ENCODE results near the gene THEMIS2.
"Not testable (repeated sequence)": the region's sequence is repeated elsewhere in the genome, so short reads cannot be mapped to it uniquely, and the experiment has no call there.

THEMIS2 gene

DNA sequence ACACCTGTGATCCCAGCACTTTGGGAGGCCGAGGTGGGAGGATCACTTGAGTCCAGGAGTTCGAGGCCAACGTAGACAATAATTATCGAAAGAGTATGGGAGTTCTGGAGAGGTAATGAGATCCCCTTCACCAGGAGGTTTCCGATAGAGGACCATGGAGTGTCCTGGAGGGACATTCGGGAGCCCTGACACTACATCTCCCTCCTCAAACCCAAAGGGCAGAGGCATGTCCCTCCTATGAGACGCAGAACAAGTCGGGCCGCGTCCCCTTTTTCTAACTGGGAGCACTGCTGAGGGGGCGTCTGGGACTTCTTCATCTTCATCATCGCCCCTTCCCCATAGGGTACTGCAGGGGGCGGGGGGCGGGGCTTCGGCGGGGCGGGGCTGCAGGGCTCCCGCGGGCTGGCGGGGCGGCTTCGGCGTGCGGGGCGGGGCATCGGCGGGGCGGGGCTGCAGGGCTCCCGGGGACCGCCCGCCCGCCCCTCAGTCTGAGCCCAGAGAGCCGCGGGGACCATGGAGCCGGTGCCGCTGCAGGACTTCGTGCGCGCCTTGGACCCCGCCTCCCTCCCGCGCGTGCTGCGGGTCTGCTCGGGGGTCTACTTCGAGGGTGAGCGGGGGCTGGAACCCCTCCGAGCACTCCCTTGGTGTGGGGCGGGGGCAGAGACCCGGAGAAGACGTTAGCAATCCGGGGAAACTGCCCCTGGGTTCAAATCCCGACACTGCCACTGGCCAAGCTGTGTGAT is at the start of gene THEMIS2:
Gene THEMIS2, plus strand, starts transcription at position 486 of the 743 bp plus-strand sequence. Its CDS starts 28 bp downstream, at position 514.
- peak in 1 of 2 experiments; percentile 71 for DNase-seq

DNA sequence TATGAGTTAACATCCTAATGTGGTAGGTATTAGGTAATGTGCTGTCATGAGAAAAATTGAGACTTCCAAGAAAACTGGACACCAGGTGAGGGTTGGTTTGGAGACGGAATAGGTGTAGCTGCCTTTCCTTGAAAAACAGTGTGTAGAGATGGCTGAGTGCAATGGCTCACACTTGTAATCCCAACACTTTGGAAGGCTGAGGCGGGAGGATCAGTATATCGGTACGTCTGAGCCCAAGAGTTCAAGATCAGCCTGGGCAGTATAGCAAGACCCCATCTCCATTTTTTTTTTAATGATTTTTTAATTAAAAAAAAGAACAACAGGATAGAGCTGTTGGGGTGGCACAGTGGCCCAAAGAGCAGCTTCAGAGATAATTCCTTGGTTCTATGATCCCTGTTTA is 48.6 kb upstream of the THEMIS2 start:
- DNase-seq: no peak

DNA sequence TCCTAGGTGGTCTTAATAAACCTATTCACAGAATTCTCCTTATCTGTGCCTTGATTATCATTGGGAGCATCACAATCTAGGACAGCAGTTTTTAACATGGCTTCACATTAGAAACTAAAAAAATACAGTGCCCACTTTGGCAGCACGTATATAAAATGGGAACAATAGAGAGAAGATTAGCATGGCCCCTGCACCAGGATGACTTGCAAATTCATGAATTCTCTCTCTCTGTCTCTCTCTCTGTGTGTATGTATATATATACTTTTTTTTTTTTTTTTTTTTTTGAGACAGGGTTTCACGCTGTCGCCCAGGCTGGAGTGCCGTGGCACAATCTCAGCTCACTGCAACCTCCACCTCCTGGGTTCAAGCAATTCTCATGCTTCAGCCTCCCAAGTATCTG is 47.9 kb upstream of the THEMIS2 start:
- no peak for DNase-seq

DNA sequence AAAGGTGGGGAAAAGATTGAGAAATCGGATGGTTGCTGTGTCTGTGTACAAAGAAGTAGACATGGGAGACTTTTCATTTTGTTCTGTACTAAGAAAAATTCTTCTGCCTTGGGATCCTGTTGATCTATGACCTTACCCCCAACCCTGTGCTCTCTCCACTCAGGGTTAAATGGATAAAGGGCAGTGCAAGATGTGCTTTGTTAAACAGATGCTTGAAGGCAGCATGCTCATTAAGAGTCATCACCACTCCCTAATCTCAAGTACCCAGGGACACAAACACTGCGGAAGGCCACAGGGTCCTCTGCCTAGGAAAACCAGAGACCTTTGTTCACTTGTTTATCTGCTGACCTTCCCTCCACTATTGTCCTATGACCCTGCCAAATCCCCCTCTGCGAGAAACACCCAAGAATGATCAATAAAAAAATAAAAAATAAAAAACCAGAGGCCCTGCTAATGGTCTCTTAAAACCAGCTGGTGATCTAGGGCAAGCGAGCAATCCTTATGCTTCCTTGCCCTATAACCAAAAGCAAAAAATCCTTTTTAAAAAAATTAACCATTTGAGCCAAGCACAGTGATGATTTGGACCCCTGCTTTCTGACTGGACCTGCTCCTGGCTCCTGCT is 42.9 kb upstream of the THEMIS2 start:
- not testable (repeated sequence) for DNase-seq

DNA sequence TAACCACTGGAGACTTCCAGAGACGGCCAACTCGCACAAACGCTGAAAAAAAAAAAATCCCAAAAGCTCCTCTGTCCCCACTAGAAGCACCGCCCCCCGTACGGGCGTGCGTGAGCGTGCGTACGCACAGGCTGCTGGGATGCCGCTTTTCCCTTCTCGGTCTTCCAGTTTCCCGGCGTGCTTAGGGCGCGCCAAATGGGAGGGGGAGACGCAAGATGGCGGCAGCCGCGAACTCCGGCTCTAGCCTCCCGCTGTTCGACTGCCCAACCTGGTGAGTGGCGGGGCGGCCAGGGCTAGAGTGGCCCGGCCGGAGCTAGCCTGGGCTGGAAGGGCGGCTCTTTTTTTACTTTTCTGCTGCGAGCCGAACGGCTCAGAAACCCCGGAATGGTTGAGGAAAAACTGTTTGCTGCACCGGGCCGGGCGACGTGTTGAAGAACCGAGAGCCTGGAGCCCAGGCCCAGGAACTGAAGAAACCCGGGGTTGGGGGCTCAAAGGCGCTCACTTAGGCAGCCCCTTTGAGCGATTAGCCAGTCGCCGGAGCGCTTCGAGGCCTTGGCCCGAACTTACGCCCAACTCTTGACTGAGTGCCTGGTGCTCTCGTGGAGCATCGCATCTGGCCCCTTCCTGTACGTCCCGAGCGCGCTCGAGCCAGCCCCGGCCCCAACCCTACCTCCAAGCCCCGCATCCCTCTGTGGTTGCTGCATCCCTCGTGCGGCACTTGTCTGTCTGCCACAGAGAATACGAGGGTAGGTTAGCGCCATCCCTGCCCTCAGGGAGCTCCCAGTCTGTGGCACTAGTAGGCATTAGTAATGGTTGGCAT is 41.5 kb upstream of the THEMIS2 start, which contains the start of gene PPP1R8:
Gene PPP1R8, plus strand, starts transcription at position 162 of the 820 bp plus-strand sequence. Its CDS starts 54 bp downstream, at position 216.
- peak; percentile 93 to 98 for DNase-seq

DNA sequence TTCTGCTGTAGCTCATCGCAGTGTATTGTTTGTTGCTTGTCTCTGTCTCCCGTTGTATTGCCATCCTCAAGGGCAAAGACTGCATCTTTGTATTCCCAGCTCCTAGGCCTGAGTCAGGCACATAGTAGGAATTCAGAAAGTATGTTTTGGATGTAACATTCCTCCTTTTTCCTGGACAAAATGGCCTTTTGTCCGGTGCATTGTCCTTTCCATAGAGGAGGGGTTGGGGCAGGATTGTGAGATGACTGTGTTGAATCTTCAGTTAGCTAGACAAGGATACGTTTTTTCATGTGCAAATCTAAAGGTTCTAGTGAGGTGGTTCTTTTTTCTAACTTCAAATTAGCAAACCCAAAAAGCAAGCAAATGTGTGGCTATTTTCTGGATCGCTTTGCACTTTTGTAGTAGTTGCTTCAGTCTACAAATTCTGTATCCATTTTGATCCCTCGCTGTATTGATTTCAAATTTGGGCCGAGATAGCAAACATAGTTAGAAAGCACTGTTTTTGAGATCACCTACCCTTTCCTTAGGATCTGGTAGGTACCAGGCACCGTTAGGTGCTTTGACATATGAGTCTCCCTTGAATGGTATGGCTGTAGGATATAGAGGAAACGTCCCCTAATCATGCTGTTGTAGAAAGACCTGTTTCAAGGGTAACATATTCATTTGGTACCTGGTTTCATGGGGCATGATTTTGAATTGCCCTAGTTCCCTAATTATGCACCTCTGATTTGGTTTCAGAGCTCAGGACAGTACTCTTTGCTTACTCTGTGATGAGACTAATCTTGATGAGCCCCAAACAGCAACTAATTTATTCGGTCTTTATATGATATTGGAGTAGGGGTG is 40.6 kb upstream of the THEMIS2 start:
- no peak for DNase-seq

DNA sequence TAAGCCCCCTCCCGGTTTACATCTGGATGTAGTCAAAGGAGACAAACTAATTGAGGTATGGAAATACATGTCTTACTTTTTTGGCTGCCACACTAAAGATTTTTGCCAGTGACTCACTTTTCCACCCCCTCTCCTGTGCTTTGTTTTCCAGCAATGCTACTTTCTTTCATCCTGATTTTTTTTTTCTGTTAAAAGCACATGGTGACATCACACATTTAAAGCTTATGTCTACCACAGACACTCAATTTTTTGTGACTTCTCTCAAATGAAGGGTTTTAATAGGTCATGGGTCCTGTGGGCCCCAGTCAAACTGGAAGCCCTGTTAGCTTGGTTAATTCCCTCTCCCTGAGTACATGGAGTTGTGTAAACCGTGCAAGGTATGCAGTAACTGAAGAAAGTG is 39.6 kb upstream of the THEMIS2 start:
- DNase-seq: no peak

DNA sequence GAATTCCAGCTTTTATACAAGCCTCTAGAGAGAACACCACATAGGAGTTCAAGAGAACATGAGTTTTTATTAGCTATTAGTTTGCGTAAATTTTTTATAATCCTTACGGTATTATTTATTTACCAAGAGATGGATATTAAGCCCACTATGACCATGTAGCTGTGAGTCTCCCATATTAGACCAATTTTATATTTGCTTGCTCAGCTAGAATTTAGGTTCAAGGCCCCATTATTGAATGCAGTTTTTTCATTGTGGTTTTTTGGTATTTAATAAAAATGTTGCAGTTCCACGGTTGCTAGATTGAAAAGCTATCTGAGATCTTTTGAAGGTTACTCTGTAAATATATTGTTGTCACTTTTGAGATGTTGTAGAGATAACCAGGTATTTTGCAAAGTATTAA is 38.9 kb upstream of the THEMIS2 start:
- DNase-seq: no peak

DNA sequence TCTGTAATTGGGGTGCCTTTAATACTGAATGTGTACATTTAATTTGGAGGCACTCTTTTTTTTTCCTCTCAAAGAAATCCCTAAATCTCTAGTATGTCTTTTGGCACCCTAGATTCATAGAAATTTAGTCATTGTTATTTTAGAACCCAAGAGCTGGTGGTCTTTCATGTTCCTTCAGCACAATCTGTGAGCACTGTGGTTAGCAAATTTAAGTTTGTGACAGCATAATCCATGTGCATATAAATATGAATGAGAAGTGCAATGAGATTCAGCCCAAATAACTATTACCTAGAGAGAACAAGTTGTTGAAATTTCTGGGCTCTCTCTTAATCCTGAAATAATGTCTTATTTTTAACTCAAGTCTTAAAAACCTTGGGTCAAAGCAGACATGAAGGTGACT is 37.3 kb upstream of the THEMIS2 start:
- no peak for DNase-seq

DNA sequence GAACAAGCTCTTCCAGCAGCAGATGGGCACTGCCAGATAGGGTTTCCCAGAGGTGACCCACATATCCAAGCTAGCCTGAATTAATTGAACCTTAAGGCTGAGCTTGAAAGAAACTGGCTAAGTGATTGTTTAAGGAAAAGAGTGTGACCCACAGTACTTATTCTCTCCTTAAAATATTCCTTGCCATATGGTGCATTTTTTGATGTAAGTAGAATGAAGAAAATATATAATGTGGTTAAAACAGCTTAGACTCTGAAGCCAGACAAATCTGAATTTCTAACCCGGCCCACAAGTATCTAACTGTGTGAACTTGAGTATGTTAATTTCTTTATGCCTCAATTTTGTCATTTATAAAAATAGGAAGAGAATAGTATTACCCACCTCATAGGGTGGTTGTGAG is 36.8 kb upstream of the THEMIS2 start:
- DNase-seq: no peak

DNA sequence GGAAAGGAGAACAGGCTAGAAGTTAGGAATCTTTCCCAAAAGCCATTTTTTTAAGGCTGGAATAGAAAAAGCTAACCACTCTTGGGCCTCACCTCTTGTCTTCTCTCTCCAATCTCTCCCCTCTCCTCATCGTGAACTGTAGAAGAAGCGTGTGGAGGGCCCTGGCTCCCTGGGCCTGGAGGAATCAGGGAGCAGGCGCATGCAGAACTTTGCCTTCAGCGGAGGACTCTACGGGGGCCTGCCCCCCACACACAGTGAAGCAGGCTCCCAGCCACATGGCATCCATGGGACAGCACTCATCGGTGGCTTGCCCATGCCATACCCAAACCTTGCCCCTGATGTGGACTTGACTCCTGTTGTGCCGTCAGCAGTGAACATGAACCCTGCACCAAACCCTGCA is 22.4 kb upstream of the THEMIS2 start:
- DNase-seq: no peak

DNA sequence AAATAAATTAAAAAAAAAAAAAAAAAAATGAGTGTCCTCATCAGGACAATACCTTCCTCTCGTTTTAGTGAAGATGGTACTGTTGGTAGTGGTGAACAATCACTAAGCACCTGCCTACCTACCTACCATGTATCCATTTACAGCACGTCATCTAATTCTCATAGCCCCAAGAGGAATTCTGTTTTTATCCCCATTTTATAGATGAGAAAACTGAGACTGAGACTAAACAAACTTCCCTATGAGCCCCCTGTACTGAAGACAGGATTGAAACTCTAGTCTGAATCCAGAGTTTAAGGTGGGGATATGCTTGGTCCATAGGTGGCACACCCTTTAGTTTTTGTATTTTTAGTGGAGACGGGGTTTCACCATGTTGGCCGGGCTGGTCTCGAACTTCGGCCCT is 17.3 kb upstream of the THEMIS2 start:
- DNase-seq: no peak

DNA sequence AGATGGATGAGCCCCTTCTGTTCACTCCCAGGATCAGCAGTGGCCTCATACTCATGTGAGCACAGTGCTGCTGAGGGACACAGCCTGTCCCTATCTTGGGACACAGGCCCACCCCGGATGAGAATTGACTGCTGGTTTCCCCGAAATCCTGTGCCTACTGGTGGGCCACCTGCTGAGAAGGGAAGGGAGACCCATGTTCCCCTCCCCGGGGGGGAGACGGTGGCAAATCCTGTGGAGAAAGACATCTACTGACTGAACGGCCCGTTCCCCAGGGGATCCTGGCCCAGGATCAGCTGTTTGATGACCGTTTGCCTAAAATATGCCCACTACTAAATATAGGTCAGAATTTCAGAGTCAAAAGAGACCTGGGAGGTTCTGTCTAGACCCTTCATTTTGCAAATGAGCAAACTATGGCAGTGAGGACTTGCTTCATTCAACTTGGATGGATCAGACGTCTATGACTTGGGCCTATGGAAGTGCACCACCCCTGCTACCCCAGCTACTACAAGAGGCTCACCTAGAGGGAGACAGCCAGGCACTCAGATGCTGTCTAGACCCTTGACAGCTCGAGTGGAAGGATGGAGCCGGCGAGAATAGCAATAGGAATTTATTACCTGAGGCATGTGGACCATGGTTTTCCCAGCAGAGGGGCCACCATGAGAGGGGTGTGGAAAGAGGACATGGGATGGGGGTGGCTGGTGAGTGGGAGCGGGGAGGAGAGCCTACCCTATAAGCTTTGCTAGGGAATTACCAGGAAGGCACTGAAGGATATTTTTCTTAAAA is 15.6 kb upstream of the THEMIS2 start:
- peak in 1 of 2 experiments; percentile 16 for DNase-seq

DNA sequence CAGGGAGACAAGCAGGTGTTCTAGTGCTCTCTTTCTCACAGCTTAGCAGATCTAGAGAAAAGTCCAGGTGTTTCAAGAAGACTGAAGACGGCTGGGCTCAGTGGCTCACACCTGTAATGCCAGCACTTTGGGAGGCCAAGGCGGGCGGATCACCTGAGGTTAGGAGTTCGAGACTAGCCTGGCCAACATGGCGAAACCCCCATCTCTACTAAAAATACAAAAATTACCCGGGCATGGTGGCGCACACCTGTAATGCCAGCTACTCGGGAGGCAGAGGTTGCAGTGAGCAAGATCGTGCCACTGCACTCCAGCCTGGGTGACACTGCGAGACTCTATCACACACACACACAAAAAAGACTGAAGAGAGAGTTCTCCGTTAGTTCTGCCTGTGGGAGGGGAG is 14.8 kb upstream of the THEMIS2 start:
- DNase-seq: not testable (repeated sequence)

DNA sequence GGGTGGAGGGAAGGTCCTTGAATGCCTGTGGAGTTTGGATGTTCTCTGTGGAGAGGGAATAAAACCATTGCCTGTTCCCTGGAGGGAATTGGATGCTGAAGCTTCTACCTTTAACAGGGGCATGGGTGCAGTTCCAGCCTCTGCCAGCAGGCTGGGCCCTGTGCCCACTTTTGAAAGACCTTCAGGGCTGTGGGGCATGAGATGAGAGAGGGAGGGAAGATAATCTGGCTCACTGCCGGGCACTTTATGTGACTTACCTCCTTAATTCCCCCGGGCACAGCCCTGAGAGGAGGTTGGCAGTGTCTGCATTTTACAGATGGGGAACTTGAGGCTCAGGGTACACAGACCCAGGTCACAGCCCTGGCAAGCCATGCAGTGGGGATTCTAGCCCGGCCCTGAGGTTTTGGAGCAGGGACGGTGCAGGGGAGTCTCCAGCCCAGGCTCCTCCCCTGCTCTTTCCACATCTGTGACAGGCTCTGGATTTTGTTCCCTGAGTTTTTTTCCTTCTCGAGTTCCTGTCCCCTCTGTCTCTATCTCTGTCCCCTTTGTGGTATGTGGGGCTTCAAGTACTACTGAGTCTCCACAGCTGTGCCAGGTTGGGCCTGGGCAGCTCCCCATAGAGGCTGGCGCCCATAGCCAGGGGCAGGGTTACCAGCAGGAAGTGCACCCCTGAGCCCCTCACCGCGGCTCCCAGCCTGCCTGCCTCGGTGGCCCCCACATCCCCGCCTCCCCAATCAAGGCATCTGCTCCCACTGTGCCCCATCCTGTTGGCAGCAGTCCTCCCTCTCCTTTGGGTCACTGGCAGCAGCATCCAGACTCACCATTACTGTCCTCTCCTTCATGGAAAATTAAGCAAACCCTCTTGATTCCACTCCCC is 14.0 kb upstream of the THEMIS2 start:
- DNase-seq: peak; percentile 73 to 90

DNA sequence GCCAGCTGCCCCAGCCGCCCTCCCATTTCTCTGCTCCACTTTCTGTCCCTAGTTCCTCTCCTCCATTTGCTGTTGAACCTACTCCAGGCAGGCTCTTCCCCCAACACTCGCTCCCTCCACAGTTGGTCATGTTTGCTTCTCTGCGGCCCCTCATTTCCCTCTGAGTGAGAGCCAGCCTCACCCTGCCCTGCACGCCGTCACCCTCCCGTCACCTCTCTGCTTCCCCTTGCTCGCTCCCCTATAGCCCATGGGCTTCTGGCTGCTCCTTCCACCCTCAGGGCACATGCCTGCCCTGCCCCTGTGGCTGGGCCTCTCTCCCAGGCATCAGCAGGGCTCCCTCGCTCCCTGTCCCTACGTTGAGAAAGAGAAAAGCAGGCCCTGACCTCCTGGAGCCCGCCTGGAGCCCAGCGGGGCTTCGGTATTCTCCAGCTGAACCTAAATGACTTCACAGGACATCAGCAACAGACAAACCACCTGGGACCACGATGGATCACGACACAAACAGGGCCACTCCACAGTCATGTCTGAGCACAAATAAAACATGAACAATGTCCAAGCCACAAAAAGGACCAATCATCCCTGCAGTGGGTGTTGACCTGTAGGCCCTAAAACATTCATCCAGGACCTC is 13.3 kb upstream of the THEMIS2 start:
- DNase-seq: no peak

DNA sequence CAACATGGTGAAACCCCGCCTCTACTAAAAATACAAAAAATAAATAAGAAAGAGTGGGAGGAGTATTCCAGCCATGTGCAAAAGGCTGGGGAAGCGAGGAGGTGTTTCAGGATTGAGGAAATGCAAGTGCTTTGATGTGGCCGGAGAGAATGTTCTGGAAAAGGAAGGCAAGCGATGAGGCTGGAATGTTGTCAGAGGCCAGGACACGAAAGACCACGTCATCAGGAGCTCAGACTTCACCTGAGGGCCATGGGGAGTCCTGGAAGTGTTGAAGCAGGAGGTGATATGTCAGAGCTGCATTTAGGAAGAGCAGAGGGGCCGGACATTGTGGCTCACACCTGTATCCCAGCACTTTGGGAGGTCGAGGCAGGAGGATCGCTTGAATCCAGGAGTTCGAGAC is 10.9 kb upstream of the THEMIS2 start:
- DNase-seq: no peak

DNA sequence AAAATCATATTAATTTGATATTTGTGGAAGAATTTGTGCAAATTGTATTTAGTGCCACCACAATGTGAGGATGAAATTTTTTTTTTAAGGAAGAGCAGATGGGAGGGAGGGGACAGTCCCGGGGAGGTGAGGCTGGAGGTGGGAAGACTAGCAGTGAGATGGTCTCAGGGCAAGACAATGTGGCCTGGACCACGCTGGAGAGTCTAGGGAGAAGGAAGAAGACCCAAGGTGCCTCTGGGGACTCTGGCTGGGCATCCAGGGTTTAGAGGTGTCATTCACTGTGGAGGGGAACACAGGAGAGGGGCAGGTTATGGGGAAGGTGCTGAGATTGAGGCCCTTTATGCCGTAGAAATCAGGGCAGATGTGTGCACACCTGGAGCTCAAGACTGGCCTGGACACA is 10.3 kb upstream of the THEMIS2 start:
- DNase-seq: no peak

DNA sequence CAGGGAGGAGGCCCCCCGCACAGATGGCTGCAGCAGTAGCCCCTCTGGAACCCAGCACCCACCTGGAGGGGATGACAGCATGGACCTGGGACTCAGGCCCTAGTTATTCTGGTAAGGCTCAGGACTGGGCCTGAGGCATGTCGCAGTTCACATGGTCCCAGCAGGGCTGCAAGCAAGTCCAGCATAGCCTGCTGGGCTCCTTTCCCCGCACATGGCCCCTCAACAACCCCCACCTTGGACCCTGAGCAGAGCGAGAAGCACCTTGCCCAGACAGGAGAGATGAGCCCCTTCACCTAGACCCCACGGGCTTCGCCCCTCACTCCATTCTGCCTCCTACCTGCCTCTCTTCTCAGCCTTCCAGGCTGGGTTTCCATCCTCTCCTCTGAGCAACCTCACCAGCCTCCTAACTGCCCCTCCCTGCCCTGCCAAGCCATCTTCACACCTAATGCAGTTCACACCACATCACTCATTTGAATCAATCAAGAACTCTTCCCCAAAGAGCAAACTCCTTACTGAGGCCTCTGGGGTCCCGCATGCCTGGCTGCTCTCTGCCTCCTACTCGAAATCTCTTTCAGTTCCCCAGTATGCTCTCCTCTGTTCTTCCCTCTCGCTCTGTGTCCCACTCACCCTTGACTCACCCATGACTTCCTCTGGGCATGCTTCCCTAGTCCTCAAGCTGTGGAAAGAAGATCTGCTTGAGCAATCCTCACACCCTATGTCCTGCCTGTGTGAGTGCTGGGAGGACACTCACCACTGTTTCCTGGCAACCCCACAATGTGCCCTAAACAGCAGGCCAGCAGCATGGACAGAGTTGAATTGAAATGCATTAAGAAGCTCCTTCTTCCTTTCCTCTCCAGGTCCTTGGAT is 9.4 kb upstream of the THEMIS2 start:
- DNase-seq: no peak
